Measurements from ENCODE around the gene POU4F1. TPM values are rescaled to one million over a fixed set of nuclear protein-coding genes. Genes with fewer than 3 reads are reported as not detected.

POU4F1 gene
- total RNA-seq, 1 donor from 2014 or later: 0.08 TPM

GRCh38 chr13:78606471-78607408 lies 3.4 kb upstream of the POU4F1 start:
- ATAC-seq: no peak

- no peak for ATAC-seq
Measured at GRCh38 chr13:78604782-78605611, 1.6 kb upstream of the POU4F1 start.

- ATAC-seq: peak; percentile 17
Measured at GRCh38 chr13:78602561-78603239, 652 bp downstream of the POU4F1 start.

GRCh38 chr13:78601874-78602560 lies 1.3 kb downstream of the POU4F1 start:
- no peak for ATAC-seq

- ATAC-seq: no peak
Measured at GRCh38 chr13:78601124-78601873, 2.1 kb downstream of the POU4F1 start.

- no peak for ATAC-seq
Measured at GRCh38 chr13:78600280-78600883, 3.0 kb downstream of the POU4F1 start.

GRCh38 chr13:78599645-78600279 lies 3.6 kb downstream of the POU4F1 start:
- ATAC-seq: no peak

- ATAC-seq: no peak
Measured at GRCh38 chr13:78598966-78599644, 4.2 kb downstream of the POU4F1 start.

- ATAC-seq: no peak
Measured at GRCh38 chr13:78598116-78598781, 5.1 kb downstream of the POU4F1 start.

- ATAC-seq: no peak
Measured at GRCh38 chr13:78597602-78597932, 5.8 kb downstream of the POU4F1 start.

- ATAC-seq: no peak
Measured at GRCh38 chr13:78596736-78597601, 6.4 kb downstream of the POU4F1 start.

- no peak for ATAC-seq
Measured at GRCh38 chr13:78596399-78596735, 7.0 kb downstream of the POU4F1 start.

GRCh38 chr13:78595495-78596398 lies 7.6 kb downstream of the POU4F1 start:
- no peak for ATAC-seq

GRCh38 chr13:78594456-78594975 lies 8.8 kb downstream of the POU4F1 start:
- no peak for ATAC-seq

- no peak for ATAC-seq
Measured at GRCh38 chr13:78593652-78594455, 9.5 kb downstream of the POU4F1 start.

- no peak for ATAC-seq
Measured at GRCh38 chr13:78593129-78593528, 10.2 kb downstream of the POU4F1 start.
